ENCODE data around the gene SLC6A11.

SLC6A11 gene

GRCh38 chr3:10888518-10889090, 72.6 kb downstream of the SLC6A11 start:
- no peak for DNase-seq (ENCODE audit: low read depth)

- no peak for DNase-seq (ENCODE audit: low read depth)
These were observed 73.4 kb downstream of the SLC6A11 start for GRCh38 chr3:10889206-10889960.

GRCh38 chr3:10890665-10891064, 74.6 kb downstream of the SLC6A11 start:
- no peak for DNase-seq (ENCODE audit: low read depth)

- no peak for DNase-seq (ENCODE audit: low read depth)
These were observed 76.6 kb downstream of the SLC6A11 start for GRCh38 chr3:10892622-10893021.

GRCh38 chr3:10901296-10901945, 85.4 kb downstream of the SLC6A11 start:
- no peak for DNase-seq (ENCODE audit: low read depth)

GRCh38 chr3:10907262-10907661, 91.2 kb downstream of the SLC6A11 start:
- DNase-seq (ENCODE audit: low read depth) = no peak

GRCh38 chr3:10910367-10910766, 94.3 kb downstream of the SLC6A11 start:
- no peak for DNase-seq (ENCODE audit: low read depth)

- no peak for DNase-seq (ENCODE audit: low read depth)
These were observed 95.4 kb downstream of the SLC6A11 start for GRCh38 chr3:10911350-10912002.

GRCh38 chr3:10912786-10913185, 96.8 kb downstream of the SLC6A11 start:
- no peak for DNase-seq (ENCODE audit: low read depth)

GRCh38 chr3:10915376-10915775, 99.3 kb downstream of the SLC6A11 start:
- no peak for DNase-seq (ENCODE audit: low read depth)

GRCh38 chr3:10917176-10917575, 101.1 kb downstream of the SLC6A11 start:
- no peak for DNase-seq (ENCODE audit: low read depth)

GRCh38 chr3:10918011-10918410, 102.0 kb downstream of the SLC6A11 start:
- no peak for DNase-seq (ENCODE audit: low read depth)

- no peak for DNase-seq (ENCODE audit: low read depth)
These were observed 103.6 kb downstream of the SLC6A11 start for GRCh38 chr3:10919636-10920035.

GRCh38 chr3:10925436-10926255, 109.6 kb downstream of the SLC6A11 start:
- DNase-seq (ENCODE audit: low read depth) = no peak

GRCh38 chr3:10926256-10926810, 110.3 kb downstream of the SLC6A11 start:
- no peak for DNase-seq (ENCODE audit: low read depth)

- no peak for DNase-seq (ENCODE audit: low read depth)
These were observed 110.9 kb downstream of the SLC6A11 start for GRCh38 chr3:10926811-10927521.

- no peak for DNase-seq (ENCODE audit: low read depth)
These were observed 111.5 kb downstream of the SLC6A11 start for GRCh38 chr3:10927551-10927950.

GRCh38 chr3:10928407-10928960, 112.5 kb downstream of the SLC6A11 start:
- no peak for DNase-seq (ENCODE audit: low read depth)

- DNase-seq (ENCODE audit: low read depth) = no peak
These were observed 113.0 kb downstream of the SLC6A11 start for GRCh38 chr3:10928961-10929471.

GRCh38 chr3:10929978-10930665, 114.1 kb downstream of the SLC6A11 start:
- no peak for DNase-seq (ENCODE audit: low read depth)
